Cardiac muscle cell (in vitro differentiated cells and primary cell): ENCODE results near the gene OR52B6. TPM values are rescaled to one million over a fixed set of nuclear protein-coding genes. Genes with fewer than 3 reads are reported as not detected.

Source experiments
- DNase-seq, 2 donors: peaks; one replicate each; pipeline versions ENCODE4 v3.0.0 to v3.0.0-alpha.2; 2010 to 2017; ENCODE audit warnings: low read depth in 1 of 2, low spot score in 1 of 2
- H3K27ac ChIP-seq: fragments of 200-600 bp; sonication (generic); 2 replicates; pipeline ENCODE4 v1.5.1; 2016
- H3K27me3 ChIP-seq: fragments of 200-600 bp; sonication (generic); 2 replicates; pipeline ENCODE4 v1.6.0; 2016; ENCODE audit warnings: control low read depth
- H3K36me3 ChIP-seq: fragments of 200-600 bp; sonication (generic); 2 replicates; pipeline ENCODE4 v1.5.1; 2016; ENCODE audit warnings: control low read depth
- H3K4me1 ChIP-seq: fragments of 200-600 bp; sonication (generic); 2 replicates; pipeline ENCODE4 v1.8.1; 2017; ENCODE audit warnings: low read depth, mild to moderate bottlenecking, mixed run types
- H3K4me3 ChIP-seq: fragments of 200-600 bp; sonication (generic); 2 replicates; pipeline ENCODE4 v1.5.1; 2016; ENCODE audit warnings: mild to moderate bottlenecking
- H3K9me3 ChIP-seq: fragments of 200-600 bp; sonication (generic); 2 replicates; pipeline ENCODE4 v1.5.1; 2017; ENCODE audit warnings: low read depth, mild to moderate bottlenecking, control low read depth
- polyA plus RNA-seq: library from polyadenylated mRNA; unstranded; fragments of >200 nt; fragmentation: Nextera tagmentation; extraction: Ambion mirVana; gene quantifications from 2 replicates; pipeline ENCODE4 v1.2.1, GENCODE V29; 2016
- total RNA-seq: library from RNA; depleted of rRNA; stranded (reverse); fragments of >200 nt; gene quantifications from 2 replicates; pipeline ENCODE4 v1.2.3, GENCODE V29; 2016
- TF ChIP-seq, protein P1 (sequence below): IDR thresholded peaks from 2 replicates; pipeline ENCODE4 v1.5.1; 2012; ENCODE audit warnings: low read depth, mild to moderate bottlenecking, low read length

OR52B6 gene
- total and polyA plus RNA-seq, 2 experiments from 2014 or later, result not detected

DNA sequence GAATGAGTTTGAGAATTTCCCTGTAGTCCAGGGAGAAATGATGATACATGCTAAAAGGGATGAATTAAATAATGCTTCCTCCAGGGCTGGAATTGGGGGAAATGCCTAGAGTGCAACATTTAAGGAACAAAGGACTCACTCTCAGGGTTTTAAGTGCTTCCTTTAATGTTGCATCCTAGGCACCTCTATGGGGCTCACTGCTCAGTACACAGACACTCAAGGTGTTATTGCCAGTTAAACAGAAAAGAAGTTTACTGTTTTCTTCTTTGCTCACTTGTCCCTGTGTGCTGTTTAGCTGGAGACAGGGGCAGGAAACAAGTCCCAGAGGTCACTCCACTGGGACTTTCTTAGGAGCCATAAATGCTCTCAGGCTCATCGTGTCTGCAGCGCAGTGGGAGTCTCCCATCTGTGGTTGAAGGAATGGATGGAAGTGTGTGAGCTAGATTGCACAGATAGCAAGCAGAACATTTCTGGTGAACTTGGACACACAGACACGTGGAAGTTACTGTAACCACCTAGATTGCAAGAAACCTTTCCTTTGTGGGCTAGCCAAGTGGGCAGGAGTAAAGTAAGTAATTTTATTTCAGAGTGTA is 24.0 kb upstream of the OR52B6 start:
- no peak overlapping the region for H3K27ac ChIP-seq
- no peaks in the 10 kb centered on the region for H3K4me1 ChIP-seq
- no peak for DNase-seq
- H3K27me3 ChIP-seq, result no peaks in the 10 kb centered on the region
- no peaks in the 10 kb centered on the region for H3K9me3 ChIP-seq
- H3K36me3 ChIP-seq, result no peaks in the 10 kb centered on the region
- TF ChIP-seq, protein P1, sequence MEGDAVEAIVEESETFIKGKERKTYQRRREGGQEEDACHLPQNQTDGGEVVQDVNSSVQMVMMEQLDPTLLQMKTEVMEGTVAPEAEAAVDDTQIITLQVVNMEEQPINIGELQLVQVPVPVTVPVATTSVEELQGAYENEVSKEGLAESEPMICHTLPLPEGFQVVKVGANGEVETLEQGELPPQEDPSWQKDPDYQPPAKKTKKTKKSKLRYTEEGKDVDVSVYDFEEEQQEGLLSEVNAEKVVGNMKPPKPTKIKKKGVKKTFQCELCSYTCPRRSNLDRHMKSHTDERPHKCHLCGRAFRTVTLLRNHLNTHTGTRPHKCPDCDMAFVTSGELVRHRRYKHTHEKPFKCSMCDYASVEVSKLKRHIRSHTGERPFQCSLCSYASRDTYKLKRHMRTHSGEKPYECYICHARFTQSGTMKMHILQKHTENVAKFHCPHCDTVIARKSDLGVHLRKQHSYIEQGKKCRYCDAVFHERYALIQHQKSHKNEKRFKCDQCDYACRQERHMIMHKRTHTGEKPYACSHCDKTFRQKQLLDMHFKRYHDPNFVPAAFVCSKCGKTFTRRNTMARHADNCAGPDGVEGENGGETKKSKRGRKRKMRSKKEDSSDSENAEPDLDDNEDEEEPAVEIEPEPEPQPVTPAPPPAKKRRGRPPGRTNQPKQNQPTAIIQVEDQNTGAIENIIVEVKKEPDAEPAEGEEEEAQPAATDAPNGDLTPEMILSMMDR, result no peak
- no peak overlapping the region for H3K4me3 ChIP-seq

DNA sequence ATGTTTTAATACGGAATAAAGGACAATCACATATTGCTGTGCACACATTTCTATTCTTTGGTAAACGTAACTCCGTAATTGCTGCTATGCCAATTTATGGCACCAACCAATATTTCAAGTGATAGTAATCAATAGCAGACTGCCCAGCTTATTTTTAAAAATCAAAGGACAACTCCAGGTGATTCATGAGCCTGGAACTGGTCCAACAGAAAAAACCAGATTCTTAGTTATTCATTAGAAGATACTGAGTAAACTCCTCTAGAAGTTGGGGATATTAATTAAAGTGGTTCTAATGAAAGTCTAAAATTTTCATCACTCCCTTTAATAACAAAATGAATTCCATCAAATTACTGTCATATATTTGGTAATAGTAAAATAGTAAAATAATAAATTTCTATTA is 22.9 kb upstream of the OR52B6 start:
- DNase-seq, result no peak
- Histone ChIP-seq H3K4me3 (no peak overlapping the region), H3K27ac (no peak overlapping the region), H3K4me1 (no peaks in the 10 kb centered on the region), H3K9me3 (no peaks in the 10 kb centered on the region), H3K36me3 (no peaks in the 10 kb centered on the region), H3K27me3 (no peaks in the 10 kb centered on the region)
- TF ChIP-seq, protein P1, result no peak

DNA sequence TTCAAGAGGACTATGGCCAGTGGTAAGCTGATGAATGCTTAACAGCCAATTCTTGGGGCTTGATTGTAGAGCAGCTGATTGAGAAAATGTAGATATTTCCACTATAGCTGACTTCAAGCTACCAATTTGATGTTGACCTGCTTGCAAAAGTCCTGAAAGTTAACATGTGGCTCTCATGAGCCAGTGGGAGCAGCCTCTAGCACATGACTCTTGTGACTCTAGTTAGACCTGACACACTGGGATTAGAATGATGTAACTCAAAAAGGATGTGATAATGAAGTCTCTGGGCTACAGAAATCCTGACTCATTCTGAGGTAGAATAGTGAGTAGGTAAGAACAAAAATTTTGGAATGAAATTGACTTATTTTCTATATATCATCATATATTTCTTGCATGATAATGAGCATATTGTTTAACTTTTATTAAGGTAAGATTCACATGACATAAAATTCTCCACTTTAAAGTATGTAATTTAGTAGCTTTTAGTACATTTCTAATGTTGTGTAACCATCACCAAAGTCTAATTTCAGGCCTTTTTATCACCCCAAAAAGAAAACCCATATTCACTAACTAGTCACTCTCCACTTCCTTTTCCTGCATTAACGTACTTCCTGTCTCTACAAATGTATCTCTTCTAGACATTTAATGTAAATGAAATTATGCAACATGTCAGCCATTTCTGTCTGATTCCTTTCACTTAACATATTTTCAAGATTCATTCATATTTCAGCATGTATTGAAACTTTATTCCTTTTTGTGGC is 16.2 kb upstream of the OR52B6 start:
- no peaks in the 10 kb centered on the region for H3K36me3 ChIP-seq

DNA sequence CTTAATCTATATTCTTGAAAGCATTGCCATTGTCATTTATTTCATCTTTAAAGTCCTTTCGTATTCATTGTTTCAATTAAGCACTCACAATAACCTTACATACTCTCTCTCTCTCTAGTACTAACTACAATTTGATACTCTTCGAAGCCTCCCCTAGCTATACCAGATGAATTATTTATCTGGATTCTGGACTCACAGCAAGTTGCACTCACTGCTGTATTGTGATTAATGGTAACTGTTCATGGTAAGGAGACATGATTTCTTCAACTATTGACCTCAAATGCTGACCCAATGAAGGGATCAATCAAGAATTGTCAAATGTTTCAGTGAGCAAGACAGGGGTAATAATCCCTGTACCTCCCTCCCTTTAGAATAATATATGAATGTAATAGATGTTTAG is 6.0 kb upstream of the OR52B6 start:
- H3K9me3 ChIP-seq, result no peaks in the 10 kb centered on the region
- H3K27ac ChIP-seq, result no peak overlapping the region

More for the DNA sequence above, 16.2 kb upstream of the OR52B6 start:
- Histone ChIP-seq H3K4me3 (no peak overlapping the region), H3K27me3 (no peaks in the 10 kb centered on the region), H3K4me1 (no peaks in the 10 kb centered on the region), H3K27ac (no peak overlapping the region), H3K9me3 (no peaks in the 10 kb centered on the region)
- TF ChIP-seq, protein P1, result no peak
- DNase-seq, result no peak

DNA sequence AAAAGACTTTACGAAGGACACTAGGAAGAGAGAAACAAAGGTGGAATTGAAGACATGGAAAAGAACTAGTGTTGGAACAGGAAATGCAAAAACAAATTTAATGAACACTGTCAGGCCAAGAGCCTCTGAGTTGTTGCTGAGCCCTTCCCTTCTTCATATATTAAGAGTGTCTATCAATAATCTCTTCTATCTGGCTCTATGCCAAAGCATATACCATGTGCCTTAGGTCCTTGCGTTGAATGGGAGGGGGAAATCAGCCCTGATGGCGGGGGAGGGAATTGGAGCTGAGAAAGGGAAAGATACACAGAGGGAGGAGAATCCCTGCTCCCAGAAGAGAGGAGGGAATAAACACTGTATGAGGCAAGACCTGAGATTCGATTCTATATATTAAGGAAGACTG is 5.5 kb upstream of the OR52B6 start:
- TF ChIP-seq, protein P1, result no peak
- H3K27ac ChIP-seq, result no peak overlapping the region
- no peaks in the 10 kb centered on the region for H3K27me3 ChIP-seq
- DNase-seq, result no peak
- H3K9me3 ChIP-seq, result no peaks in the 10 kb centered on the region
- no peaks in the 10 kb centered on the region for H3K36me3 ChIP-seq
- H3K4me1 ChIP-seq, result no peaks in the 10 kb centered on the region
- H3K4me3 ChIP-seq, result no peak overlapping the region

More for the DNA sequence above, 6.0 kb upstream of the OR52B6 start:
- no peak for DNase-seq
- Histone ChIP-seq H3K4me1 (no peaks in the 10 kb centered on the region), H3K36me3 (no peaks in the 10 kb centered on the region), H3K4me3 (no peak overlapping the region), H3K27me3 (no peaks in the 10 kb centered on the region)
- TF ChIP-seq, protein P1, result no peak
